Raji (cell line): ENCODE data around the gene CRTAC1.

Source experiments
- POLR2A ChIP-seq: IDR thresholded peaks from 2 replicates; pipeline ENCODE4 v1.6.1; 2011; ENCODE audit warnings: low read depth, low read length, control low read depth; ENCODE audit not compliant: insufficient read depth

The CRTAC1 gene

GRCh38 chr10:97907211-97907610, 123.2 kb downstream of the CRTAC1 start:
- no peak for TF ChIP-seq POLR2A

- no peak for TF ChIP-seq POLR2A
These were observed 125.1 kb downstream of the CRTAC1 start for GRCh38 chr10:97905276-97905675.

GRCh38 chr10:97904576-97904975, 125.8 kb downstream of the CRTAC1 start:
- TF ChIP-seq POLR2A: no peak

DNA sequence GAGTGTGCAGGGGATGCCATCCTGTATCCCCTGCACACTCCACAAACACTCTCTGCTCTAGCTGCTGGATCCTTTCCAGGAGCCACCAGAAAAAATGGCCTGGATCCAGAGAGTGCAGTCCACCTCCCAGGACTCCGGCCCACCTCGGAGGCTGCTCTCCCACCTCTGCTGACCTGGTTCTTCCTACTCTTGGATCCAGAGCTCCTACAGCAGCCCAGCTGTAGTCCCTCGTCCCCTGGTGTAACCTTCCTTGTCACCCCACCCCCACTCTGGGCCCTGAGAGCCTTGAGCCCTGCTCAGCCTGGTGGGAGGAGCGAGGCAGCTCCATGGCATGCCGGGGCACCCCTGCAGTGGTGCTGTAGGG, 126.4 kb downstream of the CRTAC1 start:
- no peak for TF ChIP-seq POLR2A

DNA sequence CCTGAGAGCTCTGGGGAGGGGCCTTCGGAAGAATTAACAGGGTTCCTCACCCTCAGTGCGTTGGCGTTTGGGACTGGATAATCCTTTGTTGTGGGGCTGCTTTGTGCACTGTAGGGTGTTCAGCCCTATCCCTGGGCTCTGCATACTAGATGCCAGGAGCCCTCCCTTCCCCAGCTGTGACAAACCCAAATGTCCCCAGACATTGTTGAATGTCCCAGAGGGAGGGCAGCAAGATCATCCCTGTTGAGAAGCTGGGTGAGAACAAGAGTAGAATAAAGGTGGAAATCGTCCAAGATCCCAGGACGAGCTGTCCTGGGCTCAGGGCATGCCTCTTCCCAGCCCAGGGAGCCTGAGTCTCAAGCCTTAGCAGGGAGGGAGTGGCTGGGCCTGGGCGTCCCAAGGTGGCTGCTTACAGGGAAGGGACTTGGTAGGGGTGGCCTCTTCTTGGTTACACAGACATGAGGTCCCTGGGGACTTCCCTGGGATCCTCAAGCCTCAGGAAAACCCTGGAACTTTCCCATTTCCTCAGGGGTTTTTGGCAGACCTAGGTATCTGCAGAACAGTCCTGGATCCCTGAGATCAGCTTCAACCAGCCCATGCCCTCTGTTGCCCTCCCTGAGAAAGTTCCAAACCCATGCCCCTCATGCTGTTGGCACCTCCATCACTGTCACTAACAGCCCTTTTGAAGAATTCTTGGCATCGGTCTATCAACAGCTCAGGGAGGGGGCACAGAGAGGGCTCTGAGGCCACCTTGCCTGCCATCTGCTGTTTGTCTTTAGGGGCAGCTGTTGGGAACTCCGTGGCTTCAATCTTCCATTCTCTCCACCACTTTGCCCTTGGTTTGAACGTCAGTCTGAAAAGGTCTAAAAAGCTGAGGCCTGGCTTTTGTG, 127.0 kb downstream of the CRTAC1 start:
- no peak for TF ChIP-seq POLR2A

GRCh38 chr10:97901381-97901780, 129.0 kb downstream of the CRTAC1 start:
- no peak for TF ChIP-seq POLR2A

GRCh38 chr10:97898429-97898828, 132.0 kb downstream of the CRTAC1 start:
- no peak for TF ChIP-seq POLR2A

DNA sequence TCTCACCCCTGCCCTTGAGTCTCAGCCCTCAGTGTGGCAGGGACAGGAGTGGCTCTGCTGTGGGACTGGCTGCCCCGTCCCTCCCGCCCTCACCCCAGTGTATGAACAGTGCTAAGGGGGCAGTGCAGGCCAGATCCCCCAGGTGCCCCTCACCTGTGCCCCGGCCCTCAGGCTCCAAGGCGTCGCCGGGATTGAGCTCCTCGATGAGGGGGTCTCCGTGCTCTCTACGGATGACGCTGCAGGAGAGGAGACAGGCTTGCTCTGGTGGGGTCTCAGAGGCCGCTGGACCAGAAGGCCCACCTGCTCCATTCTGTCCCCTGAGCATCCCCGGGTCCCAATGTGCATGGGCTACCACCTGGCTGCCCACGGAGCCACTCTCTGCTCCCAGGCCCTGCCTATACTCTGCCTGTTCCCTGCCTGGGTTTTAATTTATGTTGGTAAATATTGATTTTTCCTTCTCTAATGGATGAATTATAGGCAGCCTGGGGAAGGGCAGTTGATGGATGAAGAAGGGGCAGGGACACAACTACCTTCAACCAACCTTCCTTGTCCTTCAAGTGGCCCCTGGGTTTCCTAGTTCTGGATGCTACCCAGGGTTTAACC, 133.6 kb downstream of the CRTAC1 start:
- TF ChIP-seq POLR2A: no peak

DNA sequence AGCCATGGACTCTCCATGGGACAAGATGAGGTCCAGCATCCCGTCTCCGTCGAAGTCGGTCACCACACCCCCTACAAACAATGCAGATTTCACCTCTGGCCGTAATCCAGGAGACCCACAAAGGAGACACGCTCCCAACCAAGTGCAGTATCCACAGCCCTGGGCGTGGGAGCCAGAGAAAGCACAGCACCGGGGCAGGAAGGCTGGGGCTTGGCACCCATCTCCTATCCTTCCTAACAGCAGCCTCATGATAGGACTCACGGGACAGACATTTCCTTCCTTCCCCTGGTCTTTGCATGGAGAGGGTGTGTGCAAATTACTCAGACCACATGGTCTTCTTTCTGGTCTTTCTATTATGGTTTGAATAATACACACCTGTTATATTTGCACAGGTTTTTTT, 134.5 kb downstream of the CRTAC1 start:
- no peak for TF ChIP-seq POLR2A

- TF ChIP-seq POLR2A: no peak
These were observed 135.3 kb downstream of the CRTAC1 start for GRCh38 chr10:97895084-97895483.

DNA sequence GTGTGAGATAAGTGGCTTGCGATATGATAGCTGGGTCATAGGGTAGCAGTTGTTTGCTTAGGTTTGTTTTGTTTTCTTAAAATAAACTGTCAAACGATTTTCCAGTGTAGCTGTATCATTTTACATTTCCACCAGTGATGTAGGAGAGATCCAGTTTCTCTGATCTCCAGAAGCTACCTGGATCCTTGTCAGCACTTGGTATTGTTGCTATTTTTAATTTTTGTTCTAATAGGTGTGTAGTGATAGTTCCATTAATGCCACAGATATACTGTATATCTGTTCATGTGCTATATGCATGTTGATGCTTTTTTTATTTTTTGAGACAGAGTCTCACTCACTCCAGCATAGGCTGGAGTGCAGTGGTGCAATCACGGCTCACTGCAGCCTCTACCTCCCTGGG, 136.3 kb downstream of the CRTAC1 start:
- no peak for TF ChIP-seq POLR2A

- no peak for TF ChIP-seq POLR2A
These were observed 137.5 kb downstream of the CRTAC1 start for GRCh38 chr10:97892939-97893338.

DNA sequence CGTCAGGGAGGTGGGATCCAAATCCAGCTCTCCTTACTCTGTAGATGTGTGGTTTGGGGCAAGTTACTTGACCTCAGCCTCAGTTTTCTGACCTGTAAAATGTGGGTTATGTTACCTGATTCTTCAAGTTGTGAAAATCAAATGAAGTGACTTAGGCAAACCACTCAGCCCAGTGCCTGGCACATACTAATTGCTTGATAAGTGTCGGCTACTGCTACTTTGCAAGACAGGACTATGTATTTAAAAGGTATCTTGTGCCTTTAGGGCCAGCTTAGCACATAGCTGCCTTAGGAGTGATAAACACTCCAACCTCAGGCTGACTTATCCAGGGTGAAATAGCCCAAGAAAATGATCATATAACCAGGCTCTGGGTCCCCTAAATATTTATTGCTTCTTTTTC, 137.9 kb downstream of the CRTAC1 start:
- TF ChIP-seq POLR2A: no peak

GRCh38 chr10:97891497-97892167, 138.8 kb downstream of the CRTAC1 start:
- TF ChIP-seq POLR2A: no peak

DNA sequence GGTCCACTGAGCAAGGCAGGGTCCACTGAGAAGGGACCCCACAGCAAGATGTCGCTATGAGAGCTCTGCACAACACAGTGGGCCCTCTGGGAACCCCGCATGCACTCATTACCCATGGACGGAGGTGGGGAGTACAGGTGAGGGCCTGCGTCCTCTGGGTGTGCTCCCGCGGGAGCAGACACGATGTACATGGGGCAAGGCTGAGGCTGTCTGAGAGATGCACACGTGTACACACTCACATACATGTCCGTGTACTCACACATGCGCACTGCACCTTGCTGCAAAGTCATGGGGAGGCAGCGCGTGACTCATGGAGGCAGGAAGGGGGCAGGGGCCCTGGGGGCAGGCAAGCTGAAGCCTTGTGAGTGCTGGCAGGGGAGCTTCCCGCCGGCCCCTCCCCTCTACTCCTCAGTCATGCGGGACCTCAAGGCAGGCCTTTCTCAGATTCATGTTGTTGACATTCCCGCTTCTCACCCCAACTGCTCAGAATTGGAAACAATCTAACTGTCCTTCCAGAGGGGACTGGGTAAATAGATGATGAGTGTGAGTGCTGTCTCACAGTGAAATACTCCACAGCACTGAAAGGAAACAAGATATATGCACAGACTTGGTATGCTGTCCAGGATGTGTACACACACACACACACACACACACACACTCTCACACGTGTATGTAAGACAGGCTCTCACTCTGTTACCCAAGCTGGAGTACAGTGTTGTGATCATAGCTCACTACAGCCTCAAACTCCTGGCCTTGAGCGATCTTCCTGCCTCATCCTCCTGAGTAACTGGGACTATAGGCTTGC, 140.8 kb downstream of the CRTAC1 start:
- no peak for TF ChIP-seq POLR2A
